ENCODE data around the gene IL1RL1.

The IL1RL1 gene

DNA sequence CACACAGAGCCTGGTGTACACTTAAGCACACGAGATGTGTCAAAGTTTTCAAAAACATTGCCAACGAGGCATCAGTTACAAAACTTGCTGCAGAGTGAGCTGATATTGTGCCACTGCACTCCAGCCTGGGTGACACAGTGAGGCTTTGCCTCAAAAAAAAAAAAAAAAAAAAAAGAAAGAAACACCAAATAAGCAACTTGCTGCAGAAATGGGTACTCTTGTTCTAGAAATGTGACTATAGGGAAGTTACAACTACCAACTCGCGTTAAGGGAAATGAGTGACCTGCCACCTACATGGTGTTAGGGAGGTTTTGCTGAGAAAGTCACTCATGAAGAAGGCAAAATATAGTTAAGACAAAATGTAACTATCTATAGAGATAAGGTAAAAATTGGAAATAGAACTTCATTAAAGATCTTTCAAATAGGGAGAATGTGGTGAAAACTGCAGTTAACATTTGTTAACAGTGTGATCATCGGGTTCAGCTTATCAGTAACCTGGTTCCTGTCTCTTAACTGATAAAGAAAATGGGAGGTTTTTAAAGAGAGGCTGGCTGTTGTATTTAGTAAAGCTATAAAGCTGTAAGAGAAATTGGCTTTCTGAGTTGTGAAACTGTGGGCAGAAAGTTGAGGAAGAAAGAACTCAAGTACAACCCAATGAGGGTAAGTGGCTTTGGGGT, at the start of gene IL1RL1:
IL1RL1 (plus strand) TSS at position 600 of the 677 bp plus-strand sequence. CDS start 26,702 bp downstream, outside the sequence.
- Histone ChIP-seq H3K9ac (ENCODE audit: low read depth, low read length) (no peak within 1 kb of the TSS), H3K4me1 (ENCODE audit: control insufficient read depth, insufficient read depth, low read length) (no peaks in the 10 kb centered on the region), H3K27me3 (ENCODE audit: control insufficient read depth, insufficient read depth, low read length) (no peaks in the 10 kb centered on the region), H3K9me3 (ENCODE audit: control insufficient read depth, insufficient read depth, low read length) (no peaks in the 10 kb centered on the region), H3K4me3 (ENCODE audit: low read depth, low read length) (no peak within 1 kb of the TSS), H3K36me3 (ENCODE audit: control insufficient read depth, insufficient read depth, low read length) (no peaks in the 10 kb centered on the region)

DNA sequence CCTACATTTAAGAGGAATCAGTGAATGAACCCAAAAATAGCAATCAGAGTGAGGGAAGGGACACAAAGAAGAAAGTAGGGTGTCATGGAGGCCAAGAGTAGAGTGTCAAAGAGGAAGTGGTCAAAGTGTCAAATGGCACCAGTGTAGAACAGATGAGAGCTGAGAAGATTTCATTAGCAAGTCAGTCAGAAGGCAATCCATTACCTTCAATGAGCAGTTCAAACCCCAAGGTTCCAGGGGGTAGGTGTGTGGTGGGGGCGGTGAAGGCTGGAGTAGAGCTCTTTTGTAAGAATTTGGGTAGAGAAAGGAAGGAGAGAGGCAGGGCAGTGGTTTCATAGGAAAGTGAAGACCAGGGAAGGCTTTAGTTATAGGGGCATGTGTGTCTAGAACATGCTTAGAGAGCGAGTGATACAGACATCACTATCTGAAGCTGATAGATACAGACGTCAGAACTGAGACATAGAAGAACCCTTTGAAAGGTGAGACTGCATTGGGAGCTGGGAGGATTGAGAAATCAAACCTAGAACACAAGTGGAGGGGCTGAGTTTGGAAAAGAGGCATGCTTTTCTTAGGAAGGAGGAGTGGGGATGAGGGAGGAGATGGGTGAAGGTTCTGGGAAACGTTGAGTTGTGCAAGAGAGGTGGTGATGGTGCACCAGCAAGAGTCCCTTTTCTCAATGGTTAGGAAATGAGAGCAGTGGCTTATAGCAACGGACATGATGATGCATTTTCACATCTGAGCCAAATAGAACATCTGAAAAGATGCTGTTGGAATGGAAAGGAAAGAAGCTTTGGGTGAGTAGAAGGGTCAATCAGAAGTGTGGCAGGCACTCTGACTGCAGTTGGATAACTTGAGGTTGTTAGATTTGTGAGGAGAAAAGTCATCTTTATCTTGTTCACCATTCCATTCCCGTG, 48.9 kb upstream of the IL1RL1 start:
- H3K9ac ChIP-seq (ENCODE audit: low read depth, low read length) = no peak overlapping the region
- no peaks in the 10 kb centered on the region for H3K9me3 ChIP-seq (ENCODE audit: control insufficient read depth, insufficient read depth, low read length)
- H3K4me3 ChIP-seq (ENCODE audit: low read depth, low read length) = no peak overlapping the region
- no peaks in the 10 kb centered on the region for H3K36me3 ChIP-seq (ENCODE audit: control insufficient read depth, insufficient read depth, low read length)
- no peaks in the 10 kb centered on the region for H3K4me1 ChIP-seq (ENCODE audit: control insufficient read depth, insufficient read depth, low read length)
- no peaks in the 10 kb centered on the region for H3K27me3 ChIP-seq (ENCODE audit: control insufficient read depth, insufficient read depth, low read length)

- Histone ChIP-seq H3K36me3 (ENCODE audit: control insufficient read depth, insufficient read depth, low read length) (no peaks in the 10 kb centered on the region), H3K4me1 (ENCODE audit: control insufficient read depth, insufficient read depth, low read length) (no peaks in the 10 kb centered on the region), H3K4me3 (ENCODE audit: low read depth, low read length) (no peak overlapping the region), H3K27me3 (ENCODE audit: control insufficient read depth, insufficient read depth, low read length) (no peaks in the 10 kb centered on the region), H3K9me3 (ENCODE audit: control insufficient read depth, insufficient read depth, low read length) (no peaks in the 10 kb centered on the region), H3K9ac (ENCODE audit: low read depth, low read length) (no peak overlapping the region)
These were observed 46.4 kb upstream of the IL1RL1 start for GRCh38 chr2:102264952-102265351.

DNA sequence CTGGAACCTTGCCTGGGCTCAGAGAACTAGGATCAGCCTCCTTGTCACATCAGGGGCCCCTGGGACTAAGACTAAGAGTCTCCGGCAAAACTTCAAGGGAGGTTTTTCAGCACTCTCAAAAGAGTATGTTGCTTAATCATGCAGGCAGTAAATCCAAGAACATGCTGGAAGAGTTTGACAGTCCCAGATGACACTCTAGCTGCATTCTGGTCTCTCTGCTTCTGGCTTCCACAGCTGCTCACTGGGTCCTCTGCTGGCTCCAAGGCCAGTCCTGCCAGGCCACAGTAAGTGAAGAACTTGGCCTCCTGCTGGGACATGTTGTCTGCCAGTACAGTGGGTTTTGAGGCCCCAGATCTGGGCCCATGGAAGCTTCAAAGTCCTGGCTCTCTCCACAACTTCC, 45.2 kb upstream of the IL1RL1 start:
- Histone ChIP-seq H3K4me3 (ENCODE audit: low read depth, low read length) (no peak overlapping the region), H3K9ac (ENCODE audit: low read depth, low read length) (no peak overlapping the region), H3K4me1 (ENCODE audit: control insufficient read depth, insufficient read depth, low read length) (no peaks in the 10 kb centered on the region), H3K36me3 (ENCODE audit: control insufficient read depth, insufficient read depth, low read length) (no peaks in the 10 kb centered on the region), H3K9me3 (ENCODE audit: control insufficient read depth, insufficient read depth, low read length) (no peaks in the 10 kb centered on the region), H3K27me3 (ENCODE audit: control insufficient read depth, insufficient read depth, low read length) (no peaks in the 10 kb centered on the region)

GRCh38 chr2:102267774-102268173, 43.6 kb upstream of the IL1RL1 start:
- Histone ChIP-seq H3K27me3 (ENCODE audit: control insufficient read depth, insufficient read depth, low read length) (no peaks in the 10 kb centered on the region), H3K4me3 (ENCODE audit: low read depth, low read length) (no peak overlapping the region), H3K4me1 (ENCODE audit: control insufficient read depth, insufficient read depth, low read length) (no peaks in the 10 kb centered on the region), H3K36me3 (ENCODE audit: control insufficient read depth, insufficient read depth, low read length) (no peaks in the 10 kb centered on the region), H3K9me3 (ENCODE audit: control insufficient read depth, insufficient read depth, low read length) (no peaks in the 10 kb centered on the region), H3K9ac (ENCODE audit: low read depth, low read length) (no peak overlapping the region)

DNA sequence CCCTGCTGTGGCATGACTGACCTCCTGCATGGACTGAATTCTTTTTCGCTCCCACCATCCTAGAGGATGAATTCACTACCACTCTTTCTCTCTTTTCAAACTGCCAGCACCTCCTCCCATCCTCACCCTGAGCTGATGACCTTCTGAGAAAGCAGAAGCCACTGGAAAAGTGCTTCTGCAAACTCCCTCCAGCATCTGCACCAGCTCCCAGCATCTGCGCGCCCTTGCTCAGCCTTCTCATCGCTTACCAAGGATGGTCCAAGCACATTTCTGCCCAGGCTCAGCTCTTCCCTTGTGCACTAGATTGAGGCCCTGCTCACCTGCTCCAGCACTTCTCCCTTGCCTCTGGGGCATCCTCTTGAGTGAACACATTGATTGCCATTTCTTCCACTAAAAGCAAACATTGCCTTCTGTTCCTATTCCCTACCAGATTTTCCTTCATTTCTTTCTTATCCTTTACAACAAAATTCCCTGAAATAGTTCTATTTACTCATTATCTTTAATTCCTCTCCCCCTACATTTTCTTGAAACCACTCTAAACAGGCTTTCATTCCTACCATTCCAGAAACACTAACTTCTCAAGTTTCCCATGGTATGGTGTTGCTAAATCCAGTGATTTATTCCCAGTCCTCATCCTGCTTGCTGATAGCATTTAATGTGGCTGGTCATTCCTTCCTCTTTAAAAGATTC, 42.7 kb upstream of the IL1RL1 start:
- Histone ChIP-seq H3K9me3 (ENCODE audit: control insufficient read depth, insufficient read depth, low read length) (no peaks in the 10 kb centered on the region), H3K27me3 (ENCODE audit: control insufficient read depth, insufficient read depth, low read length) (no peaks in the 10 kb centered on the region), H3K9ac (ENCODE audit: low read depth, low read length) (no peak overlapping the region)

GRCh38 chr2:102269200-102269524, 42.2 kb upstream of the IL1RL1 start:
- Histone ChIP-seq H3K4me1 (ENCODE audit: control insufficient read depth, insufficient read depth, low read length) (no peaks in the 10 kb centered on the region), H3K9me3 (ENCODE audit: control insufficient read depth, insufficient read depth, low read length) (no peaks in the 10 kb centered on the region), H3K9ac (ENCODE audit: low read depth, low read length) (no peak overlapping the region), H3K36me3 (ENCODE audit: control insufficient read depth, insufficient read depth, low read length) (no peaks in the 10 kb centered on the region), H3K4me3 (ENCODE audit: low read depth, low read length) (no peak overlapping the region), H3K27me3 (ENCODE audit: control insufficient read depth, insufficient read depth, low read length) (no peaks in the 10 kb centered on the region)

More for the DNA sequence above, 42.7 kb upstream of the IL1RL1 start:
- H3K4me1 ChIP-seq (ENCODE audit: control insufficient read depth, insufficient read depth, low read length) = no peaks in the 10 kb centered on the region
- no peak overlapping the region for H3K4me3 ChIP-seq (ENCODE audit: low read depth, low read length)
- no peaks in the 10 kb centered on the region for H3K36me3 ChIP-seq (ENCODE audit: control insufficient read depth, insufficient read depth, low read length)

- H3K4me1 ChIP-seq (ENCODE audit: control insufficient read depth, insufficient read depth, low read length) = no peaks in the 10 kb centered on the region
These were observed 39.5 kb upstream of the IL1RL1 start for GRCh38 chr2:102271844-102272243.

GRCh38 chr2:102273619-102274211, 37.6 kb upstream of the IL1RL1 start:
- Histone ChIP-seq H3K4me1 (ENCODE audit: control insufficient read depth, insufficient read depth, low read length) (no peaks in the 10 kb centered on the region), H3K36me3 (ENCODE audit: control insufficient read depth, insufficient read depth, low read length) (no peaks in the 10 kb centered on the region), H3K27me3 (ENCODE audit: control insufficient read depth, insufficient read depth, low read length) (no peaks in the 10 kb centered on the region), H3K9me3 (ENCODE audit: control insufficient read depth, insufficient read depth, low read length) (no peaks in the 10 kb centered on the region), H3K4me3 (ENCODE audit: low read depth, low read length) (no peak overlapping the region), H3K9ac (ENCODE audit: low read depth, low read length) (no peak overlapping the region)

More at GRCh38 chr2:102271844-102272243, 39.5 kb upstream of the IL1RL1 start:
- Histone ChIP-seq H3K27me3 (ENCODE audit: control insufficient read depth, insufficient read depth, low read length) (no peaks in the 10 kb centered on the region), H3K4me3 (ENCODE audit: low read depth, low read length) (no peak overlapping the region), H3K9ac (ENCODE audit: low read depth, low read length) (no peak overlapping the region), H3K36me3 (ENCODE audit: control insufficient read depth, insufficient read depth, low read length) (no peaks in the 10 kb centered on the region), H3K9me3 (ENCODE audit: control insufficient read depth, insufficient read depth, low read length) (no peaks in the 10 kb centered on the region)

DNA sequence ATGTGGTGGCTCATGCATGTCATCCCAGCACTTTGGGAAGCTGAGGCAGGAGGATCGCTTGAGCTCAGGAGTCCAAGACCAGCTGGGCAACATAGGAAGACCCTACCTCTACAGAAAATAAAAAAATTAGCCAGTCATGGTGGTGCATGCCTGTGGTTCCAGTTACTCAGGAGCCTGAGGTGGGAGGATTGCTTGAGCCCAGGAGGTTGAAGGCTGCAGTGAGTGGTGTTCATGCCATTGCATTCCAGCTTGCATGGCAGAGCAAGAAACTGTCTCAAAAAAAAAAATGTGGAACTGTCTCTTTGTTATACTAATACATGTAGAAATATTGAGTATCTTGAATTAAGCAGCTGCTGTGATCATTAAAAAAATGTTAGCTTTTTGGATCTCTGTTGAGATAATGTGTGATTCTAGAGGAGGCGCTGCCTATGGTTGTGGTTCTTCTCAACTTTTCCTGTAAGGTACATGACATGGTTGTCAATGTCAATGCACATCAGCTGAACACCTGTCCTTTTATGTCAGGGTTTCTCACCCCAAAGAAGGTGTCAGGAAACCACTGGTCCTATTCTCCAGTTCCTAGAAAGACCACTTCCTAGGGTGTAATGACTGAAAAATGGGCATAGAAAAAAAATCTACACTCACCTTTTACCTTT, 34.7 kb upstream of the IL1RL1 start:
- H3K4me1 ChIP-seq (ENCODE audit: control insufficient read depth, insufficient read depth, low read length) = no peaks in the 10 kb centered on the region
- H3K36me3 ChIP-seq (ENCODE audit: control insufficient read depth, insufficient read depth, low read length) = no peaks in the 10 kb centered on the region
- no peaks in the 10 kb centered on the region for H3K9me3 ChIP-seq (ENCODE audit: control insufficient read depth, insufficient read depth, low read length)
- H3K9ac ChIP-seq (ENCODE audit: low read depth, low read length) = no peak overlapping the region
- H3K27me3 ChIP-seq (ENCODE audit: control insufficient read depth, insufficient read depth, low read length) = no peaks in the 10 kb centered on the region
- H3K4me3 ChIP-seq (ENCODE audit: low read depth, low read length) = no peak overlapping the region

DNA sequence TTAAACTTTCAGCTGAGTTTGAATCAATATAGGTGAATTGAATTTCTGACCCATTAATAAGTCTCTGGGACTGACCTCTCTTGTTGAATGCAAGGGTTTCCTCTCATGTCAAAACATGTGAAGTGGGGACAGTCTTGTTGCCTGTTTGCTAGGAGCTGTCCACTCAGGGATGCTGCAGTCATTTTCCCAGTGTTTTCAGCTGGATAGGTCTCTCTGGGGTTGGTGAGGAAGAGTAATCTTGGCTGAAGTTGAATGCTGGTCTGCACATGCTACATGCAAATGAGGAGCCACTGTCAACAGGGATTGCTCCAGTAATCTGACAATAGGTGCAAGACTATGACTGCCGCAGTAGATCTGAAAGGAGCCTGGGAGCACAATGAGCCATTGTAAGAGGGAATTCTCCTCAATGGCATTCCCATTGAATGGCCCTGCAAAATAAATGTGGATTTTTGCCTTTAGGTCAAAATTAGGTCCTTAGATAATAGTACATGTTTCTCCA, 34.1 kb upstream of the IL1RL1 start:
- Histone ChIP-seq H3K36me3 (ENCODE audit: control insufficient read depth, insufficient read depth, low read length) (no peaks in the 10 kb centered on the region), H3K4me1 (ENCODE audit: control insufficient read depth, insufficient read depth, low read length) (no peaks in the 10 kb centered on the region), H3K27me3 (ENCODE audit: control insufficient read depth, insufficient read depth, low read length) (no peaks in the 10 kb centered on the region), H3K9me3 (ENCODE audit: control insufficient read depth, insufficient read depth, low read length) (no peaks in the 10 kb centered on the region), H3K4me3 (ENCODE audit: low read depth, low read length) (no peak overlapping the region), H3K9ac (ENCODE audit: low read depth, low read length) (no peak overlapping the region)
